ENCODE measurements around the gene SCUBE3. TPM values are rescaled to one million over a fixed set of nuclear protein-coding genes. Genes with fewer than 3 reads are reported as not detected.

SCUBE3 gene
- total and polyA plus RNA-seq, 4 experiments from 2014 or later: 0.03 to 0.08 TPM; not detected in 2

DNA sequence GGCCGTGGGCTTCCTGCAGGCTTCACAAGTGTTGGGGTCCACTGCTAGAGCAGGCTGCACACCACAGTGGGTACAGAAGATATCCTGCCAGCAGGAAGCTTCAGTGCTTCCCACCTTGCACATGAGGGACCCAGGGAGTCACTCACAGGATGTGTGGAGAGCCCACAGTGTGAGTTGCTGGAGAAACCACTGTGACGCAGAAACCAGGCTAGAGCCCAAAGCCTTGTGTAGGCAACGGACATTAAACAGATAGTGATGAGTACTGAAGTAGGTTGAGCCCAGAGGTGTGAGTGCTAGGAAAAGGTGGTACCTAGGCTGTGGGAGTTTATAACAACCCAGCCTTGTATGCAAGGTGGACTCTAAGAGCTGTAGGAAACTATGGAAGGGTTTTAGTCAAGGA lies 65.0 kb downstream of the SCUBE3 start:
- Mint-ChIP-seq H3K4me1 (peaks cover 12 to 14% (median 13%) of the 10 kb centered on the region in 4 donors), H3K27ac (peak overlapping the region in 4 of 7 donors; percentile 3 to 79 (median 54)), H3K9me3 (no peaks in the 10 kb centered on the region), H3K4me3 (no peak overlapping the region), H3K36me3 (peaks cover 29 to 30% of the 10 kb centered on the region in 2 donors), H3K27me3 (no peaks in the 10 kb centered on the region)
- H3K4me3 ChIP-seq (ENCODE audit: low read length in 2 of 2): no peak overlapping the region
- ChIA-PET POLR2A (ENCODE audit: partially characterized antibody) (no interaction called here), CTCF (ENCODE audit: partially characterized antibody) (interaction anchor here (0.9 to 2.6 kb wide), 3 partner anchors 20 to 113 kb away, joined by 3 to 11 read pairs (median 4); no protein-coding TSS in a partner anchor)
- H3K4me1 ChIP-seq (ENCODE audit: insufficient read depth, low read length): no peaks in the 10 kb centered on the region
- peaks cover 26% of the 10 kb centered on the region for H3K36me3 ChIP-seq (ENCODE audit: insufficient read depth, low read length)
- DNase-seq: no peak
- H3K27me3 ChIP-seq (ENCODE audit: insufficient read depth, low read length): no peaks in the 10 kb centered on the region
- no peaks in the 10 kb centered on the region for H3K9me3 ChIP-seq (ENCODE audit: control insufficient read depth in 1 of 2, low read length in 2 of 2)
- H3K27ac ChIP-seq (ENCODE audit: low read depth, low read length): no peak overlapping the region
- intact Hi-C loops (cut with micrococcal nuclease): no loop called here

DNA sequence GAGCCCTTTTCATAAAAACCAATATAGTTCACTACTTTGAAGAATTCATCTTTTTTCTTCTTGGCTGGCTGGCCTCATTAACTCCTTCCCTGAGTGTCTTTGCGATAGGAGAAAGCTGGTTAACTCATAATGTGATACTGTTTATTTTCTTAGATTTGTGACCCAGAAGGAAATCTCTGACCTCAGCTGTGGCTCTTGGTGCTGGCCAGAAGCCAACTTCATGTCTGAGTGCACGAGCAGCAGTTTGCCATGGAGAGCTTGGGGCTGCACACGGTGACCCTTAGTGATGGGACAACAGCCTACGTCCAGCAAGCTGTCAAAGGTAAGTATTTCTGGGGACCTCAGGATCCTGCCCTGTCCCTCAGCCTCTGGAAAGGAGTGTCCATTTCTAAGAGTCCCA lies 67.1 kb downstream of the SCUBE3 start:
- ChIA-PET CTCF (ENCODE audit: partially characterized antibody) (interaction anchor here (2.6 kb wide), 1 partner anchor 40 kb away, joined by 11 read pairs; no protein-coding TSS in a partner anchor), POLR2A (ENCODE audit: partially characterized antibody) (no interaction called here)
- Mint-ChIP-seq H3K9me3 (no peaks in the 10 kb centered on the region), H3K27me3 (no peaks in the 10 kb centered on the region), H3K36me3 (peaks cover 39 to 44% of the 10 kb centered on the region in 2 donors), H3K4me3 (no peak overlapping the region), H3K27ac (peak overlapping the region in 2 of 7 donors; percentile 27 to 70), H3K4me1 (peaks cover 5 to 8% (median 6%) of the 10 kb centered on the region in 4 donors)
- H3K4me3 ChIP-seq (ENCODE audit: low read length in 2 of 2): no peak overlapping the region
- H3K27ac ChIP-seq (ENCODE audit: low read depth, low read length): no peak overlapping the region
- no peaks in the 10 kb centered on the region for H3K27me3 ChIP-seq (ENCODE audit: insufficient read depth, low read length)
- H3K36me3 ChIP-seq (ENCODE audit: insufficient read depth, low read length): peaks cover 38% of the 10 kb centered on the region
- H3K4me1 ChIP-seq (ENCODE audit: insufficient read depth, low read length): no peaks in the 10 kb centered on the region
- no peak for DNase-seq
- intact Hi-C loops (cut with micrococcal nuclease): no loop called here
- no peaks in the 10 kb centered on the region for H3K9me3 ChIP-seq (ENCODE audit: control insufficient read depth in 1 of 2, low read length in 2 of 2)

DNA sequence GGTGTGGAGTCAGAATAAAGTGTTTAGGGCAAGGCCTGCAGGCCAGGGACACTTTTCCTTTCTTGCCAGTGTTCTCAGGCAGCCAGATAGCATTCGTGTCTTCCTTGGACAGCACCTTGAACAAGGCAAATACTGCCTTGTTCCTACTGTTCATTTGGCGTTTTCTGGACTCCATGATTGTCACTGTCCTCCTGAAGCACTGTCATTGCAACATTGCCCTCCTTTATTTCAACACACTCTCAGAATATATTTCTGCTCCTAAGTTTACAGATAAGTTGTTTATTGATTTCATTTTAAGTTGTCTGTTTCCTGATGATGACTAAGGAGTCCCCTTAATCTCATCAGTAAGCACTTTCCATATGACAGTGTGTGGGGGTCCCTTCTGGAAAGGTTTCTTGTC lies 68.7 kb downstream of the SCUBE3 start:
- H3K4me1 Mint-ChIP-seq: peaks cover 3 to 7% (median 6%) of the 10 kb centered on the region in 4 donors
- ChIA-PET CTCF (ENCODE audit: partially characterized antibody) (interaction anchor here (1.8 kb wide), 1 partner anchor 11 kb away, joined by 5 read pairs; no protein-coding TSS in a partner anchor), POLR2A (ENCODE audit: partially characterized antibody) (no interaction called here)
- H3K4me3 Mint-ChIP-seq: no peak overlapping the region
- H3K4me3 ChIP-seq (ENCODE audit: low read length in 2 of 2): no peak overlapping the region
- peak overlapping the region in 2 of 7 donors; percentile 37 to 65 for H3K27ac Mint-ChIP-seq
- intact Hi-C loops (cut with micrococcal nuclease): no loop called here
- H3K4me1 ChIP-seq (ENCODE audit: insufficient read depth, low read length): no peaks in the 10 kb centered on the region
- H3K36me3 ChIP-seq (ENCODE audit: insufficient read depth, low read length): peaks cover 54% of the 10 kb centered on the region
- H3K36me3 Mint-ChIP-seq: peaks cover 53 to 59% of the 10 kb centered on the region in 2 donors
- no peak for DNase-seq
- H3K27me3 Mint-ChIP-seq: no peaks in the 10 kb centered on the region
- no peaks in the 10 kb centered on the region for H3K27me3 ChIP-seq (ENCODE audit: insufficient read depth, low read length)
- no peak overlapping the region for H3K27ac ChIP-seq (ENCODE audit: low read depth, low read length)
- no peaks in the 10 kb centered on the region for H3K9me3 ChIP-seq (ENCODE audit: control insufficient read depth in 1 of 2, low read length in 2 of 2)
- no peaks in the 10 kb centered on the region for H3K9me3 Mint-ChIP-seq

DNA sequence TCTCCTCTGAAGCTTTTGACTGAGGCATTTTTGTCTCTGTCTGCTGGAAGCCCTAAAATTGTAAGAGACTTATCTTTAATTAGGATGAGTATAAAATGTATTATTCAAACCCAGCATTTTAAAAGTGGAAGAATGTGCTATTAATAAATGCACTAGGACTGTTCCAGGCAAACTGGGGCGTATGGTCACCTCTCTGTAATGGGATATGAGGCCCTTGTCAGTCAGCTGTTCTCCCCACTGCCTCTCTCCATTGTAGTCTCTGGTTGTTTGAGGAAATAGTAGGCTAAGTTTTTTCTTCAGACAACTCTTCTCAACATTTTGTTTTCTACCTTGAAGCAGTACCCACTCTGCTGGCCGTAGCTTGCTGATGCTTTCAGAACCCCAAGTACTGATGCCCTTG lies 69.6 kb downstream of the SCUBE3 start:
- Histone ChIP-seq H3K27ac (ENCODE audit: low read depth, low read length) (no peak overlapping the region), H3K4me3 (ENCODE audit: low read length in 2 of 2) (no peak overlapping the region), H3K4me1 (ENCODE audit: insufficient read depth, low read length) (no peaks in the 10 kb centered on the region), H3K36me3 (ENCODE audit: insufficient read depth, low read length) (peaks cover 63% of the 10 kb centered on the region), H3K9me3 (ENCODE audit: control insufficient read depth in 1 of 2, low read length in 2 of 2) (no peaks in the 10 kb centered on the region), H3K27me3 (ENCODE audit: insufficient read depth, low read length) (no peaks in the 10 kb centered on the region)
- H3K9me3 Mint-ChIP-seq: no peaks in the 10 kb centered on the region
- H3K4me3 Mint-ChIP-seq: no peak overlapping the region
- peaks cover 1 to 5% (median 5%) of the 10 kb centered on the region in 4 donors for H3K4me1 Mint-ChIP-seq
- intact Hi-C loops (cut with micrococcal nuclease): no loop called here
- H3K36me3 Mint-ChIP-seq: peaks cover 53 to 68% of the 10 kb centered on the region in 2 donors
- no peak for DNase-seq
- ChIA-PET POLR2A (ENCODE audit: partially characterized antibody) (no interaction called here), CTCF (ENCODE audit: partially characterized antibody) (interaction anchor here (1.8 kb wide), 1 partner anchor 10 kb away, joined by 5 read pairs; no protein-coding TSS in a partner anchor)
- H3K27ac Mint-ChIP-seq: peak overlapping the region in 2 of 7 donors; percentile 6 to 67
- no peaks in the 10 kb centered on the region for H3K27me3 Mint-ChIP-seq

DNA sequence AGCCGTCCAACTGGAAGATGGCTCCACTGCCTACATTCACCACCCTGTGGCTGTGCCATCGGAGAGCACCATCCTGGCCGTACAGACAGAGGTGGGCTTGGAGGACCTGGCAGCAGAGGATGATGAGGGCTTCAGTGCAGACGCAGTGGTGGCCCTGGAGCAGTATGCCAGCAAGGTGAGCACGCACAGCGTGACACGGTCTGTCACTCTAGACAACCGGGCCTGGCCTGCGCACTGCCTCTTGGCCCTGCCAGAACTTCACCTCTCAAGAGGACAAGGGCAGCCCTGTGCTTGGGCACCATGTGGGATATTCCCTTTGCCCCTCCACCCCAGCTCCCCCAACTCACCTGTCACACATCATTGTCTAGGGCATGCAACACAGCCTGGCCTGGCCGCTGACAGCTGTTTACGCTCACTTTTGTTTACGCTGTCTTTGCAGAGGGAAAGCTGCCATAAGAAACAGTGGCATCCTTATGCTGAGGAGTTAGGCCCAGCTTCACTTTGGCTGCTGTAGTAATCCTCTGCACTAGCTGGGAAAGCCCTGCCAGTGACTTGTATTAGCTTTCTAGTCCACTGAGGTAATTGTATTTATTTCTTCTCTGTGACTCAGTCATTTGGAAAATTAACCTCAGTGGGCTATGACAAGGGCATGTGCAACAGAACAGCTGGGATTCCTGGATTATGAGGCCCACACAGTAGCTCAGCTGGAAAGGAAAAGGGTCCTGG lies 74.1 kb downstream of the SCUBE3 start:
- Histone ChIP-seq H3K27ac (ENCODE audit: low read depth, low read length) (no peak overlapping the region), H3K36me3 (ENCODE audit: insufficient read depth, low read length) (peaks cover 69% of the 10 kb centered on the region), H3K27me3 (ENCODE audit: insufficient read depth, low read length) (no peaks in the 10 kb centered on the region), H3K4me1 (ENCODE audit: insufficient read depth, low read length) (no peaks in the 10 kb centered on the region), H3K4me3 (ENCODE audit: low read length in 2 of 2) (no peak overlapping the region), H3K9me3 (ENCODE audit: control insufficient read depth in 1 of 2, low read length in 2 of 2) (no peaks in the 10 kb centered on the region)
- H3K27ac Mint-ChIP-seq: no peak overlapping the region
- peaks cover 0 to 1% (median 0%) of the 10 kb centered on the region in 4 donors for H3K4me1 Mint-ChIP-seq
- DNase-seq: no peak
- H3K27me3 Mint-ChIP-seq: no peaks in the 10 kb centered on the region
- no peak overlapping the region for H3K4me3 Mint-ChIP-seq
- ChIA-PET POLR2A (ENCODE audit: partially characterized antibody) (no interaction called here), CTCF (ENCODE audit: partially characterized antibody) (interaction anchor here (0.7 to 1.6 kb wide), 4 partner anchors 8 to 180 kb away, joined by 3 to 6 read pairs (median 4); no protein-coding TSS in a partner anchor)
- peaks cover 48 to 85% of the 10 kb centered on the region in 2 donors for H3K36me3 Mint-ChIP-seq
- intact Hi-C loops (cut with micrococcal nuclease): no loop called here
- no peaks in the 10 kb centered on the region for H3K9me3 Mint-ChIP-seq

DNA sequence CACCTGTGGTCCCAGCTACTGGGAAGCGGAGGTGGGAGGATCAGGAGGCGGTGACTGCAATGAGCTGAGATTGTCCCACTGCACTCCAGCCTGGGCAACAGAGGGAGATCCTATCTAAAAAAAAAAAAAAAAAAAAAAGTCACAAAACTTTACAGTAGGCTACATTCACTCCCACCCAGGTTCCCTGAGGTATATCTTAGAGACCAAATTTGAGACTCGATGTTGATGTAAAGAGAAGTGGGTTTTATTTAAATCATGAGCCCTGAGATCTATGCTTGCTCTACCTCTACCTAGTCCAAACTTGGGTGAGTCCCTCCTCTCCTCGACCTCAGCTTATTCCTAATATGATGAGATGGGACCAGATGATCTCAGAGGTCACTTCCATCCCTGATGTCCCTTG lies 75.1 kb downstream of the SCUBE3 start:
- Mint-ChIP-seq H3K4me3 (no peak overlapping the region), H3K9me3 (no peaks in the 10 kb centered on the region), H3K4me1 (no peaks in the 10 kb centered on the region), H3K27ac (peak overlapping the region in 4 of 7 donors; percentile 27 to 58 (median 40)), H3K27me3 (no peaks in the 10 kb centered on the region), H3K36me3 (peaks cover 40 to 86% of the 10 kb centered on the region in 2 donors)
- CTCF ChIA-PET (ENCODE audit: partially characterized antibody): interaction anchor here (0.7 to 13.8 kb wide), 4 partner anchors 39 to 179 kb away, joined by 3 to 429 read pairs (median 3); no protein-coding TSS in a partner anchor
- H3K4me3 ChIP-seq (ENCODE audit: low read length in 2 of 2): no peak overlapping the region
- H3K4me1 ChIP-seq (ENCODE audit: insufficient read depth, low read length): no peaks in the 10 kb centered on the region
- POLR2A ChIA-PET (ENCODE audit: partially characterized antibody): interaction anchor here (1.1 kb wide), 1 partner anchor 14 kb away, joined by 3 read pairs; no protein-coding TSS in a partner anchor
- no peak for DNase-seq
- peaks cover 67% of the 10 kb centered on the region for H3K36me3 ChIP-seq (ENCODE audit: insufficient read depth, low read length)
- H3K27me3 ChIP-seq (ENCODE audit: insufficient read depth, low read length): no peaks in the 10 kb centered on the region
- intact Hi-C loops (cut with micrococcal nuclease): no loop called here
- H3K9me3 ChIP-seq (ENCODE audit: control insufficient read depth in 1 of 2, low read length in 2 of 2): no peaks in the 10 kb centered on the region
- H3K27ac ChIP-seq (ENCODE audit: low read depth, low read length): no peak overlapping the region

DNA sequence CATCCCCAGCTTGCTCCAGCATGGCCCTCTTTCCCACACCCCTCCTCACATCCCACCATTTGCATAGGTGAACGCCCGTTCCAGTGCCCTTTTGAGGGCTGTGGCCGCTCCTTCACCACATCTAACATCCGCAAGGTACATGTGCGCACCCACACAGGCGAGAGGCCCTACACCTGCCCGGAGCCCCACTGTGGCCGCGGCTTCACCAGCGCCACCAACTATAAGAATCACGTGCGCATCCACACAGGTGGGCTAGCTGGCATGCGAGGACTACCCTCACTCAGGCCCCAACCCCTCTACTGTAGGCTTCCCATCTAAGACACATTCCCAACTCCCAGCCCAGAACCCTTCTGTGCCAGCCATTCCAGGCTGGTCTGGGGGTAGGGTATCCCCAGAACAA lies 77.7 kb downstream of the SCUBE3 start:
- no peaks in the 10 kb centered on the region for H3K27me3 ChIP-seq (ENCODE audit: insufficient read depth, low read length)
- DNase-seq: no peak
- no peak overlapping the region for H3K4me3 ChIP-seq (ENCODE audit: low read length in 2 of 2)
- H3K9me3 ChIP-seq (ENCODE audit: control insufficient read depth in 1 of 2, low read length in 2 of 2): no peaks in the 10 kb centered on the region
- Mint-ChIP-seq H3K27me3 (no peaks in the 10 kb centered on the region), H3K4me1 (peaks cover 4 to 6% (median 5%) of the 10 kb centered on the region in 4 donors), H3K4me3 (no peak overlapping the region), H3K27ac (peak overlapping the region in 3 of 7 donors; percentile 29 to 66 (median 30)), H3K9me3 (no peaks in the 10 kb centered on the region), H3K36me3 (peaks cover 35 to 82% of the 10 kb centered on the region in 2 donors)
- peaks cover 62% of the 10 kb centered on the region for H3K36me3 ChIP-seq (ENCODE audit: insufficient read depth, low read length)
- no peaks in the 10 kb centered on the region for H3K4me1 ChIP-seq (ENCODE audit: insufficient read depth, low read length)
- CTCF ChIA-PET (ENCODE audit: partially characterized antibody): interaction anchor here (13.8 kb wide), 1 partner anchor 37 kb away, joined by 429 read pairs; no protein-coding TSS in a partner anchor
- POLR2A ChIA-PET (ENCODE audit: partially characterized antibody): no interaction called here
- intact Hi-C loops (cut with micrococcal nuclease): no loop called here
- no peak overlapping the region for H3K27ac ChIP-seq (ENCODE audit: low read depth, low read length)
